DOHH2 (cell line): ENCODE data around the gene ANKRD66.

Experiments used
- CTCF ChIP-seq: fragments of 200-600 bp; sonication (generic); IDR thresholded peaks from one replicate; pipeline ENCODE4 v1.5.1; 2014; ENCODE audit warnings: antibody characterized with exemption, mild to moderate bottlenecking, low read depth, low read length; ENCODE audit not compliant: poor library complexity, severe bottlenecking
- EZH2phosphoT487 ChIP-seq: fragments of 200-600 bp; sonication (generic); IDR thresholded peaks from 2 replicates; pipeline ENCODE4 v1.6.1; 2017; ENCODE audit warnings: borderline replicate concordance, mild to moderate bottlenecking, antibody characterized with exemption, low read length, moderate library complexity, mixed read lengths

- TF ChIP-seq CTCF (no peak), EZH2phosphoT487 (no peak)
Measured at GRCh38 chr6:46751658-46752057, 4.9 kb downstream of the ANKRD66 start.
